Type B pancreatic cell (in vitro differentiated cells): ENCODE data around the gene CLMN. TPM values are rescaled to one million over a fixed set of nuclear protein-coding genes. Genes with fewer than 3 reads are reported as not detected.

Experiments used
- DNase-seq: peaks from one replicate; pipeline ENCODE4 v3.0.0; 2021; ENCODE audit warnings: mixed read lengths; ENCODE audit not compliant: unreplicated experiment; ENCODE audit errors: extremely low spot score
- H3K27ac Mint-ChIP-seq: 2 replicates; pipeline ENCODE4 v1.8.0; 2021; ENCODE audit warnings: mild to moderate bottlenecking, mixed read lengths
- H3K27me3 Mint-ChIP-seq: 2 replicates; pipeline ENCODE4 v1.8.0; 2021; ENCODE audit warnings: mixed read lengths
- H3K36me3 Mint-ChIP-seq: 2 replicates; pipeline ENCODE4 v1.8.0; 2021; ENCODE audit warnings: mixed read lengths
- H3K4me1 Mint-ChIP-seq: one replicate; pipeline ENCODE4 v1.8.0; 2021; ENCODE audit warnings: mixed read lengths; ENCODE audit not compliant: unreplicated experiment
- H3K4me3 Mint-ChIP-seq: 2 replicates; pipeline ENCODE4 v1.8.0; 2021; ENCODE audit warnings: mild to moderate bottlenecking, mixed read lengths
- H3K9me3 Mint-ChIP-seq: 2 replicates; pipeline ENCODE4 v1.8.0; 2021; ENCODE audit warnings: mixed read lengths
- CTCF ChIP-seq: fragments of 200-600 bp; sonication (generic); conservative IDR thresholded peaks from 2 replicates; pipeline ENCODE4 v1.5.0; 2021; ENCODE audit warnings: antibody characterized with exemption, mild to moderate bottlenecking
- total RNA-seq: library from RNA; stranded (reverse); gene quantifications from 2 replicates; pipeline ENCODE4 v1.2.1, GENCODE V29; 2021; ENCODE audit warnings: low replicate concordance

Gene CLMN
- total RNA-seq, 1 donor from 2014 or later = 23.0 TPM

- Mint-ChIP-seq H3K4me1 (peaks cover 10% of the 10 kb centered on the region), H3K27ac (no peak overlapping the region), H3K27me3 (no peaks in the 10 kb centered on the region), H3K9me3 (no peaks in the 10 kb centered on the region), H3K4me3 (no peak overlapping the region), H3K36me3 (no peaks in the 10 kb centered on the region)
- no peak for TF ChIP-seq CTCF
- DNase-seq = no peak
These were observed 107.8 kb downstream of the CLMN start for GRCh38 chr14:95211721-95212504.

- TF ChIP-seq CTCF = no peak
- no peak overlapping the region for H3K27ac Mint-ChIP-seq
- H3K27me3 Mint-ChIP-seq = no peaks in the 10 kb centered on the region
- peaks cover 3% of the 10 kb centered on the region for H3K36me3 Mint-ChIP-seq
- no peak for DNase-seq
- H3K4me1 Mint-ChIP-seq = peaks cover 7% of the 10 kb centered on the region
- no peak overlapping the region for H3K4me3 Mint-ChIP-seq
- no peaks in the 10 kb centered on the region for H3K9me3 Mint-ChIP-seq
These were observed 109.0 kb downstream of the CLMN start for GRCh38 chr14:95210699-95211098.

- Mint-ChIP-seq H3K27ac (no peak overlapping the region), H3K4me1 (no peaks in the 10 kb centered on the region), H3K9me3 (peaks cover 5% of the 10 kb centered on the region), H3K27me3 (no peaks in the 10 kb centered on the region), H3K4me3 (no peak overlapping the region), H3K36me3 (peaks cover 17% of the 10 kb centered on the region)
- no peak for DNase-seq
- no peak for TF ChIP-seq CTCF
These were observed 111.1 kb downstream of the CLMN start for GRCh38 chr14:95208598-95208997.

GRCh38 chr14:95207475-95208233 lies 112.1 kb downstream of the CLMN start:
- no peak for DNase-seq
- no peaks in the 10 kb centered on the region for H3K27me3 Mint-ChIP-seq
- H3K27ac Mint-ChIP-seq = no peak overlapping the region
- H3K4me3 Mint-ChIP-seq = no peak overlapping the region
- no peak for TF ChIP-seq CTCF
- no peaks in the 10 kb centered on the region for H3K4me1 Mint-ChIP-seq
- H3K36me3 Mint-ChIP-seq = peaks cover 17% of the 10 kb centered on the region
- peaks cover 5% of the 10 kb centered on the region for H3K9me3 Mint-ChIP-seq

GRCh38 chr14:95206534-95206933 lies 113.2 kb downstream of the CLMN start:
- H3K27ac Mint-ChIP-seq = no peak overlapping the region
- no peak overlapping the region for H3K4me3 Mint-ChIP-seq
- H3K27me3 Mint-ChIP-seq = no peaks in the 10 kb centered on the region
- peaks cover 5% of the 10 kb centered on the region for H3K9me3 Mint-ChIP-seq
- TF ChIP-seq CTCF = no peak
- peaks cover 22% of the 10 kb centered on the region for H3K36me3 Mint-ChIP-seq
- H3K4me1 Mint-ChIP-seq = no peaks in the 10 kb centered on the region
- DNase-seq = no peak
